KMS-11 (cell line): ENCODE results near the gene FAM180A.

Experiments
- H2AFZ ChIP-seq: fragments of 200-600 bp; sonication (generic); 2 replicates; pipeline ENCODE4 v1.6.1; 2016; ENCODE audit warnings: antibody characterized with exemption, mixed run types, low read depth
- H3K27ac ChIP-seq: fragments of 200-600 bp; sonication (generic); 2 replicates; pipeline ENCODE4 v1.6.1; 2016; ENCODE audit warnings: mild to moderate bottlenecking, mixed run types
- H3K27me3 ChIP-seq: fragments of 200-600 bp; sonication (generic); 2 replicates; pipeline ENCODE4 v1.6.1; 2017; ENCODE audit warnings: mild to moderate bottlenecking, low read depth, mixed run types, moderate library complexity; ENCODE audit not compliant: insufficient read depth
- H3K36me3 ChIP-seq: fragments of 200-600 bp; sonication (generic); 2 replicates; pipeline ENCODE4 v1.6.1; 2017; ENCODE audit warnings: mild to moderate bottlenecking, mixed run types; ENCODE audit not compliant: insufficient read depth
- H3K4me1 ChIP-seq: fragments of 200-600 bp; sonication (generic); 2 replicates; pipeline ENCODE4 v1.6.1; 2016; ENCODE audit warnings: mild to moderate bottlenecking, low read depth, mixed run types; ENCODE audit not compliant: poor library complexity, severe bottlenecking
- H3K4me2 ChIP-seq: fragments of 200-600 bp; sonication (generic); 2 replicates; pipeline ENCODE4 v1.7.0; 2016; ENCODE audit warnings: mild to moderate bottlenecking, mixed run types
- H3K4me3 ChIP-seq: fragments of 200-600 bp; sonication (generic); IDR thresholded peaks from 2 replicates; pipeline ENCODE4 v1.6.1; 2017; ENCODE audit warnings: low read depth, low read length, mixed read lengths; ENCODE audit not compliant: insufficient read depth
- H3K79me2 ChIP-seq: fragments of 200-600 bp; sonication (generic); 2 replicates; pipeline ENCODE4 v1.6.1; 2016; ENCODE audit warnings: low read depth, mixed run types; ENCODE audit not compliant: insufficient read depth
- H3K9ac ChIP-seq: fragments of 200-600 bp; sonication (generic); 2 replicates; pipeline ENCODE4 v1.6.1; 2016; ENCODE audit warnings: mild to moderate bottlenecking, mixed run types
- H4K20me1 ChIP-seq: fragments of 200-600 bp; sonication (generic); 2 replicates; pipeline ENCODE4 v1.6.1; 2016; ENCODE audit warnings: mild to moderate bottlenecking, mixed run types; ENCODE audit not compliant: insufficient read depth
- TF ChIP-seq, protein P1 (sequence below): fragments of 200-600 bp; sonication (generic); conservative IDR thresholded peaks from 2 replicates; pipeline ENCODE4 v1.6.1; 2017; ENCODE audit warnings: low read depth, mild to moderate bottlenecking, antibody characterized with exemption, low read length, moderate library complexity, mixed read lengths

FAM180A gene

DNA sequence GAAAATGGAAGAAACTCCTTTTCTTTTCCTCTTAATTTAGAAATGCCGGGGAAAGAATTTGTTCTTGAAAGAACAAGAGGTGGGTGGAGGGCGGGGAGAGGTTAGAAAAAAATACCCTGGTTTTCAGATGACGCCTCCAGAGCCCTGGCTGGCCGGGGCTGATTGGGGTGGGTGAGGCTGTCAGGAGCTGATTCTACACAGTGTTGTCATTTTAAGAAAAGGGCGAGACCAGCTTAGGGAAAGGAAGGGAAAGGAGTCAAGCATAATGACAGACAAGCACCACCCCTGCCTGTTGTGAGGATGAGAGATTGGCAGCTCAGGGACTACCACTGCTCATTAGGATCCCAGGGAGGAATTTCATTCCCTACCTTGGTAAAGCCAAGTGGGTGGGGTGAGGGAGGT lies 9.9 kb upstream of the FAM180A start:
- Histone ChIP-seq H3K27ac (no peak overlapping the region), H3K27me3 (no peaks in the 10 kb centered on the region), H4K20me1 (no peaks in the 10 kb centered on the region), H3K4me1 (no peaks in the 10 kb centered on the region), H3K4me2 (no peak overlapping the region), H2AFZ (no peak overlapping the region), H3K36me3 (no peaks in the 10 kb centered on the region), H3K4me3 (no peak overlapping the region), H3K79me2 (no peaks in the 10 kb centered on the region), H3K9ac (no peak overlapping the region)
- TF ChIP-seq, protein P1, sequence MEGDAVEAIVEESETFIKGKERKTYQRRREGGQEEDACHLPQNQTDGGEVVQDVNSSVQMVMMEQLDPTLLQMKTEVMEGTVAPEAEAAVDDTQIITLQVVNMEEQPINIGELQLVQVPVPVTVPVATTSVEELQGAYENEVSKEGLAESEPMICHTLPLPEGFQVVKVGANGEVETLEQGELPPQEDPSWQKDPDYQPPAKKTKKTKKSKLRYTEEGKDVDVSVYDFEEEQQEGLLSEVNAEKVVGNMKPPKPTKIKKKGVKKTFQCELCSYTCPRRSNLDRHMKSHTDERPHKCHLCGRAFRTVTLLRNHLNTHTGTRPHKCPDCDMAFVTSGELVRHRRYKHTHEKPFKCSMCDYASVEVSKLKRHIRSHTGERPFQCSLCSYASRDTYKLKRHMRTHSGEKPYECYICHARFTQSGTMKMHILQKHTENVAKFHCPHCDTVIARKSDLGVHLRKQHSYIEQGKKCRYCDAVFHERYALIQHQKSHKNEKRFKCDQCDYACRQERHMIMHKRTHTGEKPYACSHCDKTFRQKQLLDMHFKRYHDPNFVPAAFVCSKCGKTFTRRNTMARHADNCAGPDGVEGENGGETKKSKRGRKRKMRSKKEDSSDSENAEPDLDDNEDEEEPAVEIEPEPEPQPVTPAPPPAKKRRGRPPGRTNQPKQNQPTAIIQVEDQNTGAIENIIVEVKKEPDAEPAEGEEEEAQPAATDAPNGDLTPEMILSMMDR, result no peak

DNA sequence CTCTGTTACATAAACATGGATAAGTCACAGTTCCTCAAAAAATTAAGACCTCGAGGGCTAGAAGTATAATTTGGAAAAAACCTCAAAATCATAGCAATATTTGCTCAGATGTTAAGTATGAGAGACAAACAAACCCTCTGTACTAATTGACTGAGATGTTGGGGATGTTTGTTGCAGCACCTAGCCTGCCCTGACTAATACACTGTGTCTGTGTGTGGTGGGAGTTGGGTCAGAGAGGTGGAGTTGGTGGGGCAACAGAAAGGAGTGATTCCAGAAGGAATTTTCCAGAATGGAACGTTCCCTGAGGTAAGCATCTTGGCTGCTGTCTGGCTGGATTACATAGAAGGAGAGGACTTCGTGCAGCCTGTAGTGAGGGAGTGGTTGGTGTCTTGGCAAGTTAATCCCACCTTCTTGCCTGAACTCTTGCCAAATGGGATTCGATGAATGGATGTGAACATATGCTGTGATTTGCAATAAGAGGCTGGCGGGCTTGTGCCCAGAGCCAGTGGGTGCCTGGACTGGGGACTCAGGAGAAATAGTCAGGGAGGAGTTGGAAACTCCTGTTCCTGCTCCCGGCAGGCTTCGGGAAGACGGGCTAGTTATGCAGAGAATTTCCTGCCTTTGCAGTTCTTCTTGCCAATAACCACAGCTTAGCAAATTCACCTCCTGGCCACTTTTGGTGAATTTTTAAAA lies 9.3 kb upstream of the FAM180A start:
- Histone ChIP-seq H3K4me3 (no peak overlapping the region), H3K79me2 (no peaks in the 10 kb centered on the region), H4K20me1 (no peaks in the 10 kb centered on the region), H3K4me1 (no peaks in the 10 kb centered on the region), H3K36me3 (no peaks in the 10 kb centered on the region), H2AFZ (no peak overlapping the region), H3K4me2 (no peak overlapping the region), H3K27me3 (no peaks in the 10 kb centered on the region), H3K27ac (no peak overlapping the region), H3K9ac (no peak overlapping the region)
- TF ChIP-seq, protein P1, result no peak

DNA sequence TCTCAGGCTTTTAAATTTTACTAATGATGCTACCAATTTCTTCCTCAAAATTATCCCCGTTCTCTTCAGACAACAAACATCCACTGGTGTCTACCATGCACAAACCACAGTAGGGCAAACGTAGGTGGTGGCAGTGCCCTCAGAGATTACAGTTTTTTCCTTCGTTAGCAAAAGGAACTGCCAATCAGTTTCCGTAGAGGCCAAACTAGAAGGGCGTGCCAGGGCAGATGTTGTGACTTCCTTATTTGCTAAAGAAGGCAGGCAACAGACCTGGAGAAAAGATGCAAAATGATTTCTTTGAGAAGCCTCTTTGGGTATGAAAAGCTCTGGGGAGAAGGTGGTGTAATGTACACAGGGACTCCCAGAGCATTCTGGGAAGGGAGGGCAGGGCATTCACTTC lies 7.6 kb upstream of the FAM180A start:
- Histone ChIP-seq H3K9ac (no peak overlapping the region), H3K27me3 (no peaks in the 10 kb centered on the region), H3K4me2 (no peak overlapping the region), H3K4me1 (no peaks in the 10 kb centered on the region), H3K79me2 (no peaks in the 10 kb centered on the region), H2AFZ (no peak overlapping the region), H3K36me3 (no peaks in the 10 kb centered on the region), H4K20me1 (no peaks in the 10 kb centered on the region), H3K27ac (no peak overlapping the region), H3K4me3 (no peak overlapping the region)
- TF ChIP-seq, protein P1, result no peak

DNA sequence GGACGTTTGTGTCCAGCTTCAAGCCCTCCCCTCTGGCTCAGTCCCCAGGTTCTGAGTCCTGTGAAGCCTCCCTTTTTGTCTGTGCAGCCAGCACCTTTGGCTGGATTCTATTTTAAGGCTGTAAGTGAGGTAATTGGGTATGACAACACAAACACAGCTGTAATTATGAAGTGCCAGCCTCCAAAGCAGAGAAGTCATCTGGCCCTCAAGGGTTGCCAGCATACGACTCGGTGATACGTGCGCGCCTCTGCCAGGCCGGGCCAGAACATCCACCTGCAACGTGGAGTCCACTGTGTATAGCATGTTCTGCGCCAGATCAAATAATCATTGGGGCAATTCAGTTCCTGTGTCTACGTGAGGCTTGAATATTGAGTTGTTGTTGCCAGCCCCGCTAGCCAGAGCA lies 6.7 kb upstream of the FAM180A start:
- Histone ChIP-seq H3K27me3 (no peaks in the 10 kb centered on the region), H3K36me3 (no peaks in the 10 kb centered on the region), H3K4me1 (no peaks in the 10 kb centered on the region), H3K9ac (no peak overlapping the region), H2AFZ (no peak overlapping the region), H3K4me2 (no peak overlapping the region), H3K27ac (no peak overlapping the region), H4K20me1 (no peaks in the 10 kb centered on the region), H3K79me2 (no peaks in the 10 kb centered on the region), H3K4me3 (no peak overlapping the region)
- TF ChIP-seq, protein P1, result no peak
